Measurements from ENCODE around the gene SFN.

The SFN gene

GRCh38 chr1:26888231-26888630 lies 25.3 kb downstream of the SFN start:
- TF ChIP-seq CTCF (IDR thresholded peaks at IDR 0.05; ENCODE audit: low read depth, low read length): no peak
- H3K36me3 ChIP-seq: peaks cover 24% of the 10 kb centered on the region

GRCh38 chr1:26889551-26890466 lies 26.9 kb downstream of the SFN start, which contains the start of gene GPN2:
GPN2 (minus strand) TSS chr1:26890283; CDS start chr1:26890096, 187 bp downstream.
- no peak for TF ChIP-seq CTCF (IDR thresholded peaks at IDR 0.05; ENCODE audit: low read depth, low read length)
- peak within 1 kb of the TSS; percentile 76 for H3K4me3 ChIP-seq (ENCODE audit: low read depth, low read length)
- no peaks in the 10 kb centered on the region for H3K27me3 ChIP-seq
- no peaks in the 10 kb centered on the region for H3K4me1 ChIP-seq
- peaks cover 17% of the 10 kb centered on the region for H3K36me3 ChIP-seq
- DNase-seq: peak; percentile 74
- no peaks in the 10 kb centered on the region for H3K9me3 ChIP-seq

More at GRCh38 chr1:26888231-26888630, 25.3 kb downstream of the SFN start:
- Histone ChIP-seq H3K27me3 (no peaks in the 10 kb centered on the region), H3K4me1 (no peaks in the 10 kb centered on the region), H3K9me3 (no peaks in the 10 kb centered on the region), H3K4me3 (ENCODE audit: low read depth, low read length) (no peak overlapping the region)
- DNase-seq: no peak

GRCh38 chr1:26890467-26890796 lies 27.5 kb downstream of the SFN start:
- no peaks in the 10 kb centered on the region for H3K27me3 ChIP-seq
- H3K9me3 ChIP-seq: no peaks in the 10 kb centered on the region
- no peaks in the 10 kb centered on the region for H3K4me1 ChIP-seq
- DNase-seq: no peak
- peak overlapping the region; percentile 76 for H3K4me3 ChIP-seq (ENCODE audit: low read depth, low read length)
- H3K36me3 ChIP-seq: peaks cover 17% of the 10 kb centered on the region
- no peak for TF ChIP-seq CTCF (IDR thresholded peaks at IDR 0.05; ENCODE audit: low read depth, low read length)

- Histone ChIP-seq H3K4me3 (ENCODE audit: low read depth, low read length) (no peak overlapping the region), H3K4me1 (peaks cover 2% of the 10 kb centered on the region; the same call in 1 of the 2 replicates), H3K27me3 (no peaks in the 10 kb centered on the region), H3K9me3 (no peaks in the 10 kb centered on the region), H3K36me3 (peaks cover 5% of the 10 kb centered on the region)
- TF ChIP-seq CTCF (IDR thresholded peaks at IDR 0.05; ENCODE audit: low read depth, low read length): no peak
- DNase-seq: no peak
These were observed 31.3 kb downstream of the SFN start for GRCh38 chr1:26894263-26894662.

- Histone ChIP-seq H3K9me3 (no peaks in the 10 kb centered on the region), H3K4me1 (peaks cover 3% of the 10 kb centered on the region; the same call in 1 of the 2 replicates), H3K27me3 (no peaks in the 10 kb centered on the region), H3K36me3 (no peaks in the 10 kb centered on the region; the same call in none of the 2 replicates), H3K4me3 (ENCODE audit: low read depth, low read length) (no peak overlapping the region)
- DNase-seq: no peak
- TF ChIP-seq CTCF (IDR thresholded peaks at IDR 0.05; ENCODE audit: low read depth, low read length): no peak
These were observed 34.4 kb downstream of the SFN start for GRCh38 chr1:26897351-26897750.

Measured in BE2C (cell line).